Chondrocyte (in vitro differentiated cells): Measurements from ENCODE around the gene ZNF223. TPM values are rescaled to one million over a fixed set of nuclear protein-coding genes. Genes with fewer than 3 reads are reported as not detected.
A peak's percentile ranks its signal among the peaks of the same experiment; 100 is the strongest.

Experiments used
- DNase-seq: peaks from one replicate; pipeline ENCODE4 v3.0.0; 2021; ENCODE audit warnings: mixed read lengths, low spot score
- H3K27ac Mint-ChIP-seq: one replicate; pipeline ENCODE4 v1.8.0; 2021; ENCODE audit warnings: mild to moderate bottlenecking, moderate library complexity, mixed read lengths; ENCODE audit not compliant: unreplicated experiment
- H3K27me3 Mint-ChIP-seq: 2 replicates; pipeline ENCODE4 v1.8.0; 2021; ENCODE audit warnings: low read depth, mixed read lengths
- H3K36me3 Mint-ChIP-seq: 2 replicates; pipeline ENCODE4 v1.8.0; 2021; ENCODE audit warnings: low read depth, mixed read lengths
- H3K4me1 Mint-ChIP-seq: 2 replicates; pipeline ENCODE4 v1.8.0; 2021; ENCODE audit warnings: low read depth, mild to moderate bottlenecking, mixed read lengths
- H3K4me3 Mint-ChIP-seq: one replicate; pipeline ENCODE4 v1.8.0; 2021; ENCODE audit warnings: mild to moderate bottlenecking, moderate library complexity, mixed read lengths; ENCODE audit not compliant: unreplicated experiment
- H3K9me3 Mint-ChIP-seq: 2 replicates; pipeline ENCODE4 v1.8.0; 2021; ENCODE audit warnings: low read depth, mixed read lengths
- total RNA-seq: library from RNA; stranded (reverse); gene quantifications from 3 replicates; pipeline ENCODE4 v1.2.1, GENCODE V29; 2021
- TF ChIP-seq, protein P1 (sequence below): fragments of 200-600 bp; sonication (generic); IDR thresholded peaks from 2 replicates; pipeline ENCODE4 v1.5.0; 2021; ENCODE audit warnings: antibody characterized with exemption, mild to moderate bottlenecking, moderate library complexity

The ZNF223 gene
- total RNA-seq, 1 donor from 2014 or later, result 2.5 TPM

GRCh38 chr19:44025217-44025936, 26.5 kb upstream of the ZNF223 start, which contains the start of gene ZNF222:
TSS of gene ZNF222 (plus strand) at chr19:44025379. CDS start at chr19:44025437, 58 bp downstream.
- Mint-ChIP-seq H3K27ac (peak within 1 kb of the TSS; percentile 95), H3K36me3 (peaks cover 44% of the 10 kb centered on the region), H3K4me3 (peak within 1 kb of the TSS; percentile 88), H3K27me3 (peaks cover 13% of the 10 kb centered on the region), H3K4me1 (peaks cover 19% of the 10 kb centered on the region), H3K9me3 (peaks cover 40% of the 10 kb centered on the region)
- DNase-seq, result no peak
- TF ChIP-seq, protein P1, sequence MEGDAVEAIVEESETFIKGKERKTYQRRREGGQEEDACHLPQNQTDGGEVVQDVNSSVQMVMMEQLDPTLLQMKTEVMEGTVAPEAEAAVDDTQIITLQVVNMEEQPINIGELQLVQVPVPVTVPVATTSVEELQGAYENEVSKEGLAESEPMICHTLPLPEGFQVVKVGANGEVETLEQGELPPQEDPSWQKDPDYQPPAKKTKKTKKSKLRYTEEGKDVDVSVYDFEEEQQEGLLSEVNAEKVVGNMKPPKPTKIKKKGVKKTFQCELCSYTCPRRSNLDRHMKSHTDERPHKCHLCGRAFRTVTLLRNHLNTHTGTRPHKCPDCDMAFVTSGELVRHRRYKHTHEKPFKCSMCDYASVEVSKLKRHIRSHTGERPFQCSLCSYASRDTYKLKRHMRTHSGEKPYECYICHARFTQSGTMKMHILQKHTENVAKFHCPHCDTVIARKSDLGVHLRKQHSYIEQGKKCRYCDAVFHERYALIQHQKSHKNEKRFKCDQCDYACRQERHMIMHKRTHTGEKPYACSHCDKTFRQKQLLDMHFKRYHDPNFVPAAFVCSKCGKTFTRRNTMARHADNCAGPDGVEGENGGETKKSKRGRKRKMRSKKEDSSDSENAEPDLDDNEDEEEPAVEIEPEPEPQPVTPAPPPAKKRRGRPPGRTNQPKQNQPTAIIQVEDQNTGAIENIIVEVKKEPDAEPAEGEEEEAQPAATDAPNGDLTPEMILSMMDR, result no peak

- TF ChIP-seq, protein P1, result no peak
- Mint-ChIP-seq H3K27me3 (peaks cover 6% of the 10 kb centered on the region), H3K4me3 (no peak overlapping the region), H3K27ac (no peak overlapping the region), H3K9me3 (peaks cover 44% of the 10 kb centered on the region), H3K36me3 (peaks cover 52% of the 10 kb centered on the region), H3K4me1 (peaks cover 19% of the 10 kb centered on the region)
- DNase-seq, result no peak
Measured at GRCh38 chr19:44026622-44027021, 25.2 kb upstream of the ZNF223 start.

GRCh38 chr19:44032001-44032610, 19.7 kb upstream of the ZNF223 start:
- no peaks in the 10 kb centered on the region for H3K27me3 Mint-ChIP-seq
- TF ChIP-seq, protein P1, result no peak
- no peak overlapping the region for H3K4me3 Mint-ChIP-seq
- H3K36me3 Mint-ChIP-seq, result peaks cover 68% of the 10 kb centered on the region
- peaks cover 81% of the 10 kb centered on the region for H3K9me3 Mint-ChIP-seq
- peaks cover 6% of the 10 kb centered on the region for H3K4me1 Mint-ChIP-seq
- DNase-seq, result no peak
- H3K27ac Mint-ChIP-seq, result no peak overlapping the region

DNA sequence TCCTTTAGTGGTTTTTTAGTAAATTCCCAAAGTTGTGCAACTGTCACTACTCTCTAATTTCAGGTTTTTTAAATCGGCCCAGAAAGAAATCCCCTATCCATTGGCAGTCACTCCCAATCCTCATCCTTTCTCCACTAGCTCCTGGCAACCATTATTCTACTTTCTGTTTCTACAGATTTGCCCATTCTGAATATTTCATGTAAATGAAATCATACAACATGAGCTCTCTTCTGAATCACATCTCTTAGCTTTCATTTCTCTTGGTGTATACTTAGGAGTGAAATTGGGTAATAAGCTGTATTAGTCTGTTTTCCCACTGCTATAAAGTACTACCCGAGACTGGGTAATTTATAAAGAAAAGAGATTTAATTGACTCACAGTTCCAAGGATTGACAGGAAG, 9.7 kb upstream of the ZNF223 start:
- TF ChIP-seq, protein P1, result no peak
- H3K9me3 Mint-ChIP-seq, result peaks cover 43% of the 10 kb centered on the region
- no peaks in the 10 kb centered on the region for H3K4me1 Mint-ChIP-seq
- DNase-seq, result no peak
- H3K27ac Mint-ChIP-seq, result no peak overlapping the region
- H3K4me3 Mint-ChIP-seq, result no peak overlapping the region
- peaks cover 5% of the 10 kb centered on the region for H3K27me3 Mint-ChIP-seq
- H3K36me3 Mint-ChIP-seq, result no peaks in the 10 kb centered on the region

- TF ChIP-seq, protein P1, result no peak
- no peak for DNase-seq
- peaks cover 18% of the 10 kb centered on the region for H3K27me3 Mint-ChIP-seq
- H3K36me3 Mint-ChIP-seq, result peaks cover 18% of the 10 kb centered on the region
- peaks cover 18% of the 10 kb centered on the region for H3K4me1 Mint-ChIP-seq
- H3K27ac Mint-ChIP-seq, result peak overlapping the region; percentile 93
- H3K4me3 Mint-ChIP-seq, result peak overlapping the region; percentile 88
- H3K9me3 Mint-ChIP-seq, result peaks cover 7% of the 10 kb centered on the region
Measured at GRCh38 chr19:44050740-44051649, 841 bp upstream of the ZNF223 start.
